ENCODE data around the gene ANG. TPM values are rescaled to one million over a fixed set of nuclear protein-coding genes. Genes with fewer than 3 reads are reported as not detected.
"Not testable (repeated sequence)": the region's sequence is repeated elsewhere in the genome, so short reads cannot be mapped to it uniquely, and the experiment has no call there.

ANG gene
- total and polyA plus RNA-seq, 3 experiments from 2014 or later = 0.39 to 1.4 (median 0.58) TPM

GRCh38 chr14:20733684-20734429 lies 45.3 kb downstream of the ANG start:
- ChIA-PET CTCF (no interaction called here), POLR2A (no interaction called here)
- Histone ChIP-seq H3K36me3 (ENCODE audit: insufficient read depth, low read length) (no peaks in the 10 kb centered on the region), H3K4me3 (ENCODE audit: low read length) (no peak overlapping the region), H3K9me3 (ENCODE audit: low read length) (no peaks in the 10 kb centered on the region), H3K4me1 (ENCODE audit: insufficient read depth, low read length) (no peaks in the 10 kb centered on the region), H3K27ac (ENCODE audit: low read depth, low read length) (no peak overlapping the region), H3K27me3 (ENCODE audit: insufficient read depth, low read length, poor library complexity, severe bottlenecking) (no peaks in the 10 kb centered on the region)
- Mint-ChIP-seq H3K36me3 (no peaks in the 10 kb centered on the region), H3K4me1 (no peaks in the 10 kb centered on the region), H3K4me3 (no peak overlapping the region), H3K9me3 (no peaks in the 10 kb centered on the region), H3K27me3 (peaks cover 5 to 33% of the 10 kb centered on the region in 2 donors), H3K27ac (no peak overlapping the region)
- DNase-seq = no peak

GRCh38 chr14:20734430-20734806 lies 45.9 kb downstream of the ANG start:
- Mint-ChIP-seq H3K4me1 (no peaks in the 10 kb centered on the region), H3K36me3 (no peaks in the 10 kb centered on the region), H3K27me3 (peaks cover 5 to 31% of the 10 kb centered on the region in 2 donors), H3K4me3 (no peak overlapping the region), H3K27ac (no peak overlapping the region), H3K9me3 (no peaks in the 10 kb centered on the region)
- DNase-seq = no peak
- H3K27me3 ChIP-seq (ENCODE audit: insufficient read depth, low read length, poor library complexity, severe bottlenecking) = no peaks in the 10 kb centered on the region
- no peaks in the 10 kb centered on the region for H3K4me1 ChIP-seq (ENCODE audit: insufficient read depth, low read length)
- POLR2A ChIA-PET = no interaction called here
- CTCF ChIA-PET = no interaction called here
- H3K4me3 ChIP-seq (ENCODE audit: low read length) = no peak overlapping the region
- no peak overlapping the region for H3K27ac ChIP-seq (ENCODE audit: low read depth, low read length)
- no peaks in the 10 kb centered on the region for H3K9me3 ChIP-seq (ENCODE audit: low read length)
- H3K36me3 ChIP-seq (ENCODE audit: insufficient read depth, low read length) = no peaks in the 10 kb centered on the region

- H3K4me3 Mint-ChIP-seq; DNase-seq; H3K27ac ChIP-seq (ENCODE audit: low read depth, low read length); H3K4me3 ChIP-seq (ENCODE audit: low read length); H3K36me3 Mint-ChIP-seq; H3K9me3 ChIP-seq (ENCODE audit: low read length); H3K36me3 ChIP-seq (ENCODE audit: insufficient read depth, low read length); H3K4me1 Mint-ChIP-seq; H3K4me1 ChIP-seq (ENCODE audit: insufficient read depth, low read length); H3K27me3 ChIP-seq (ENCODE audit: insufficient read depth, low read length, poor library complexity, severe bottlenecking); H3K9me3 Mint-ChIP-seq; POLR2A ChIA-PET; H3K27ac Mint-ChIP-seq: not testable (repeated sequence)
- H3K27me3 Mint-ChIP-seq = peaks cover 13 to 36% of the 10 kb centered on the region in 2 donors
- CTCF ChIA-PET = interaction anchor here (0.8 to 1.1 kb wide), 2 partner anchors 8 to 136 kb away, joined by 3 to 4 read pairs; no protein-coding TSS in a partner anchor
Observed at GRCh38 chr14:20738292-20738691, 49.7 kb downstream of the ANG start.

GRCh38 chr14:20742132-20742531 lies 53.6 kb downstream of the ANG start:
- POLR2A ChIA-PET = no interaction called here
- Histone ChIP-seq H3K4me3 (ENCODE audit: low read length) (no peak overlapping the region), H3K27me3 (ENCODE audit: insufficient read depth, low read length, poor library complexity, severe bottlenecking) (no peaks in the 10 kb centered on the region), H3K27ac (ENCODE audit: low read depth, low read length) (no peak overlapping the region), H3K4me1 (ENCODE audit: insufficient read depth, low read length) (no peaks in the 10 kb centered on the region), H3K9me3 (ENCODE audit: low read length) (no peaks in the 10 kb centered on the region), H3K36me3 (ENCODE audit: insufficient read depth, low read length) (no peaks in the 10 kb centered on the region)
- DNase-seq = no peak
- Mint-ChIP-seq H3K4me3 (no peak overlapping the region), H3K4me1 (no peaks in the 10 kb centered on the region), H3K9me3 (no peaks in the 10 kb centered on the region), H3K27ac (peak overlapping the region in 1 of 8 donors; percentile 4), H3K36me3 (no peaks in the 10 kb centered on the region), H3K27me3 (peaks cover 12 to 30% of the 10 kb centered on the region in 2 donors)
- CTCF ChIA-PET = interaction anchor here (1.4 kb wide), 1 partner anchor 16 kb away, joined by 3 read pairs; no protein-coding TSS in a partner anchor

- POLR2A ChIA-PET = no interaction called here
- Mint-ChIP-seq H3K4me1 (no peaks in the 10 kb centered on the region), H3K9me3 (no peaks in the 10 kb centered on the region), H3K4me3 (no peak overlapping the region), H3K36me3 (no peaks in the 10 kb centered on the region), H3K27ac (no peak overlapping the region), H3K27me3 (peaks cover 17 to 25% of the 10 kb centered on the region in 2 donors)
- no peaks in the 10 kb centered on the region for H3K36me3 ChIP-seq (ENCODE audit: insufficient read depth, low read length)
- DNase-seq = no peak
- CTCF ChIA-PET = no interaction called here
- no peaks in the 10 kb centered on the region for H3K27me3 ChIP-seq (ENCODE audit: insufficient read depth, low read length, poor library complexity, severe bottlenecking)
- H3K9me3 ChIP-seq (ENCODE audit: low read length) = no peaks in the 10 kb centered on the region
- H3K4me1 ChIP-seq (ENCODE audit: insufficient read depth, low read length) = no peaks in the 10 kb centered on the region
- no peak overlapping the region for H3K4me3 ChIP-seq (ENCODE audit: low read length)
- no peak overlapping the region for H3K27ac ChIP-seq (ENCODE audit: low read depth, low read length)
Observed at GRCh38 chr14:20743556-20743955, 55.0 kb downstream of the ANG start.

Other genes with a start within 250 kb of the ANG start
- gene OSGEP, start 234.0 kb upstream of the ANG start, total RNA-seq = 10 to 100 TPM; 58.0 to 58.1 TPM
- 48.9 TPM for gene OSGEP, start 234.0 kb upstream of the ANG start, polyA plus RNA-seq
- 100 to 1,000 TPM; 242 to 248 TPM for gene APEX1, start 233.5 kb upstream of the ANG start, total RNA-seq
- gene APEX1, start 233.5 kb upstream of the ANG start, polyA plus RNA-seq = 117 TPM
- gene PIP4P1, start 227.3 kb upstream of the ANG start, total RNA-seq = 10 to 100 TPM; 29.5 to 33.5 TPM
- 36.4 TPM for gene PIP4P1, start 227.3 kb upstream of the ANG start, polyA plus RNA-seq
- gene PNP, start 219.4 kb upstream of the ANG start, total RNA-seq = 100 to 1,000 TPM; 181 to 188 TPM
- 84.0 TPM for gene PNP, start 219.4 kb upstream of the ANG start, polyA plus RNA-seq
- gene RNASE10, start 183.2 kb upstream of the ANG start, total RNA-seq = under 1 TPM in 1 of 2 experiments, not detected in 1; 0.31 TPM
- gene RNASE10, start 183.2 kb upstream of the ANG start, polyA plus RNA-seq = not detected
- gene RNASE9, start 127.7 kb upstream of the ANG start, total RNA-seq = not detected
- not detected for gene RNASE9, start 127.7 kb upstream of the ANG start, polyA plus RNA-seq
- not detected for gene RNASE11, start 100.8 kb upstream of the ANG start, total RNA-seq
- gene RNASE11, start 100.8 kb upstream of the ANG start, polyA plus RNA-seq = not detected
- gene RNASE12, start 97.4 kb upstream of the ANG start, total RNA-seq = not detected
- not detected for gene RNASE12, start 97.4 kb upstream of the ANG start, polyA plus RNA-seq
- gene OR6S1, start 47.1 kb upstream of the ANG start, total RNA-seq = not detected
- not detected for gene OR6S1, start 47.1 kb upstream of the ANG start, polyA plus RNA-seq
- under 1 TPM in 1 of 2 experiments, not detected in 1; 0.57 TPM for gene RNASE4, start 4.2 kb upstream of the ANG start, total RNA-seq
- gene RNASE4, start 4.2 kb upstream of the ANG start, polyA plus RNA-seq = 2.3 TPM
- gene EDDM3A, start 57.1 kb downstream of the ANG start, total RNA-seq = not detected
- not detected for gene EDDM3A, start 57.1 kb downstream of the ANG start, polyA plus RNA-seq
- gene EDDM3B, start 79.6 kb downstream of the ANG start, total RNA-seq = not detected
- gene EDDM3B, start 79.6 kb downstream of the ANG start, polyA plus RNA-seq = not detected
- gene RNASE6, start 92.5 kb downstream of the ANG start, total RNA-seq = under 1 TPM; 0.74 to 0.95 TPM
- gene RNASE6, start 92.5 kb downstream of the ANG start, polyA plus RNA-seq = 9.8 TPM
- 1 to 10 TPM; 3.5 to 4.3 TPM for gene RNASE1, start 114.1 kb downstream of the ANG start, total RNA-seq
- not detected for gene RNASE1, start 114.1 kb downstream of the ANG start, polyA plus RNA-seq
- gene RNASE3, start 202.6 kb downstream of the ANG start, total RNA-seq = not detected
- gene RNASE3, start 202.6 kb downstream of the ANG start, polyA plus RNA-seq = not detected

Measured in CD8-positive, alpha-beta memory T cell (primary cell).